Activated naive CD8-positive, alpha-beta T cell treated with anti-CD3 and anti-CD28 coated beads, Interleukin-2, amount 50 U/mL, for 16 hours (primary cell): ENCODE results near the gene CD247.
A peak's percentile ranks its signal among the peaks of the same experiment; 100 is the strongest.
"Not testable (repeated sequence)": the region's sequence is repeated elsewhere in the genome, so short reads cannot be mapped to it uniquely, and the experiment has no call there.

ENCODE experiments used
- DNase-seq: peaks from one replicate; pipeline ENCODE4 v3.0.0-alpha.2; 2020; ENCODE audit warnings: low read depth, low spot score

Gene CD247

DNA sequence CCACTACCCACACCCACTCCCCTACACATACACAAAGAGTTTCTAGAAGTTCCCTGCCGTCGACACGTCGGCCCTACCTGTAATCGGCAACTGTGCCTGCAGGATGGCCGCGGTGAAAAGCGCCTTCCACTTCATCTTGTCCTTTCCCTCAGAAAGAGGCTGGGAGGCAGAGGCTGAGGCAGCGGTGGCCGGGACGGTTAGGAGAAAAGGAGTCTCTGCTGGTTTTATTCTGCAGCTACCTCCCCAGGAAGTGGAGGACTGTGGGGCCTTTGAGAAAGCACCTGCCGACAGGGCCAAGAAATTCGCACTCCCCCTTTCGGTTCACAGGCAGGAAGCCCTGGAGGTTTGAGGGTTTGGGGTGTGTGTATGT lies at the start of gene CD247:
Gene CD247 (minus strand): TSS at position 199 of the 370 bp plus-strand sequence. CDS start 64 bp downstream, at position 135.
- peak; percentile 46 for DNase-seq

DNA sequence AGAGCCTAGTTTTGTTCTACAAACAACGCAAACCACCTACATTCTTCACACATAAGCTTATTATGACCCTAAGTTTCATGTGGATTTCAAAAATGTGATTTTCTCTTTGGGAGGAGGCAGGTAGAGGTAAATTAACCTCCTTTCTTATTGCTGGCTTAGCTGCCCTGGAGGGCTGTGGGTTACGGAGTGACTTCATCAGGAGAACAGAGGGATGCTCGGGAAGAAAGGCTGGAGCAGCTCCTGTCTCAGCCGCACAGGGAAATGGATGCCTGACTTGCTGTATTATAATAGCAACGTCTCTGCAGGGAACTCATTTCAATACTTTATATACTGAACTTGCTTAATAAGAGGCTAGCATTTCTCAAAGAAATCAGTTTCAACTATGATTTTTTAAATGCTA lies 49.3 kb upstream of the CD247 start:
- no peak for DNase-seq

DNA sequence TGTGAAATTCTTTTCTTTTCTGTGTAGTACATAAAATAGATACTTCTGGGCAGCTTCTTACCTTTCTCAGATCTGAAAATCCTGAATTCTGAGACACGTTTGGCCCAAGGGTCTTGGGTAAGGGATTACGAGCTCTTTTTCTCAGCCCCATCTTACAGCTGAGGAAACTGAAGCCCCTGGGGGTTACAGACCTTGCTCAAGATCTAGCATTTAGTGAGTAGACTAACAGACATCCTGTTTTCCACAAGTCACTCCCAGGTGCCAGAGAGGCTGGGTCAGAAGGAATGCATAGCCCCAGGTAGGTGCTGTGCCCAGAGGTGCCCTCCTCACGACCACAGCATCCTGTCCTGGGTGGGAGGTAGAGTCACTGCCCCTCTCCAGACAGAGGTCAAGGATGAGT lies 48.4 kb upstream of the CD247 start:
- no peak for DNase-seq

DNA sequence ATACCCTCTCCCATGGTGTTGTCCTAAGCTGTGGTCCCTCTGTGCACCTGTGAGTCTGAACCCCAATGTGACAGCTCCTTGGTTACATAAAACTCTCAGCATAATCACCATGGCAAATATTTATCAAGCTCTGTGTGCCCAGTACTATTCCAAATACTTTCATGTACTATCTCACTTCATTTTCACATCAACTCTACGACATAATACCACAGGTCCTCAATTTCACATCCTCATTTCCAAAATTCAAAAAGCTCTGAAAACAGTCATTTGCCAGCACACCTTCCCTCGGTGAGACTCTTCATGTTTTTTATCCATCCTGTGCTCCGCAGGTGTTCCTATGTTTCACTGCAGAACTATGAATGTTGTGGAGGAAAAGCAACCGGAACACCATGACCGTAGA lies 47.6 kb upstream of the CD247 start:
- no peak for DNase-seq

DNA sequence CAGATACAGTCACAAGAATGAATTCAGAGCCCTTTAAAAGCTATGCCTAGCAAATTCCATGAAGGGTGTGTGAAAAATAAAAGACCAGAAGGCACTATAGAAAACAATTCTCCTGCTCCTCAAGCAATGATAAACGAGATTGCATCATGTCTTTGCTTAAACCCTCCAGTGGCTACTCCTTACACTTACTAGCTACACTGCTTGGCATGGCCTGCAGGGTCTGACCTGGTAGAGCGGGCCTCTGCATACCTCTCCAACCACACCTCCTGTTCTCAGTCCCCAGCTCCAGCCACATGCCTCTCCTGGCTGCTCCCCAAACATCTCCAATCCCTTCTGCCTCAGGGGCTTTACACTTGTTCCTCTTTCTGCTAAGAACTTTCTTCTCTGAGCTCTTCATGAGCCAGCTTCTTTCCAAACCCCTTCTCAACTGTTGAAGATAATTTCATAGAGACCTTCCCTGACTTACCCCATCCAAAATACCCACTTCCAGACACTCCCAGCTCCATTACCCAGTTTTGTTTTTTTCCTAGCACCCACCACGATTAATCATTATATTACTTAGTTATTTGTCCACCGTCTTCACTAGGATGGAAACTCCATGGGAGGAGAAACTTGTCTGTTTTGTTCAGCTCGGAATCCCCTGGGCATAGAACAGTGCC lies 46.4 kb upstream of the CD247 start:
- DNase-seq, result no peak

DNA sequence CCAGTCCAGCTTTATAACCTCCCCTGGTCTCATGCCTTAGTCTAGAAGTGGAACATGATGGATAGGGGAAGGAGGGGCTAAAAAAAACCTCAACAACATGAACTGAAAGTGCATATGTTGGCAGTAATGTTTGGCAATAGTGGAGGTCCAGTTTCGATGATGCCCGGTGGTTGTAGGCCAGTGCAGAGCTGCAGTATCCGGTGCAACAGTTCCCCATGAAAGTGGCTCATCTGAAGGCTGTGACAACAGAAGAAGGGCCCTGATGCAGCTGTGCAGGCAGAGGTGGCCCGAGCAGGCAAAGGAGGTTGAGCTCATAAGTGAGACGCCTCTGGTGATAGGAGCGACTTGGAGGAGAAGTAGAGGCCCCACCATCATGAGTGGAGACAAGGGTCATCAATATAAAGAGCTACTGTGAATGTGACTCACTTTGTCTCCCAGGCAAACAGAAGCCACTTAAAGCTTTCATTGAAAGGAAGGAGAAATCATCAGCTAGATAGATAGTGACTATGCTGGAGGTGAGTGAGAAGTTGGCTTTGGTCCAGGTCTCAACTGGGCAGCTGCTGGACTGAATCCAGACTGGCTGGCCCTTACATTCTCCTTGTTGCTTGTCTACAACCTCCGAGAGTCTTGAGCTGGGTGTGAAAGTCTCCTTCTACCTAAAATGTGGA lies 45.4 kb upstream of the CD247 start:
- DNase-seq, result no peak

DNA sequence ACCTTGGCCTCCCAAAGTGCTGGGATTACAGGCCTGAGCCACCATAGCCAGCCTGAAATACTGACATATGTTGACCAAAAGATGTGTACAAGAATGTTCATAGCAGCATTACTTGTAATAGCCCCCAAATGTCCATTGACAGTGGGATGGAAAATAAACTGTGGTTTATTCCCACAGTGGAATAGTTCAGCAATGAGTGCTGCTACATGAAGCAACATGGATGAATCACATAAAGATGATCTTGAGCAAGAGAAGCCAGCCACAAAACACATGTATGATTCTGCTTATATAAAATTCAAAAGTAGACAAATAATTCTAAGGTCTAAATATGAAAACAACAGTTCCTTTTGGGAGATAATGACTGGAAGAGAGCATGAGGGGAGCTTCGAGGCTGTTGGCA lies 44.4 kb upstream of the CD247 start:
- no peak for DNase-seq

DNA sequence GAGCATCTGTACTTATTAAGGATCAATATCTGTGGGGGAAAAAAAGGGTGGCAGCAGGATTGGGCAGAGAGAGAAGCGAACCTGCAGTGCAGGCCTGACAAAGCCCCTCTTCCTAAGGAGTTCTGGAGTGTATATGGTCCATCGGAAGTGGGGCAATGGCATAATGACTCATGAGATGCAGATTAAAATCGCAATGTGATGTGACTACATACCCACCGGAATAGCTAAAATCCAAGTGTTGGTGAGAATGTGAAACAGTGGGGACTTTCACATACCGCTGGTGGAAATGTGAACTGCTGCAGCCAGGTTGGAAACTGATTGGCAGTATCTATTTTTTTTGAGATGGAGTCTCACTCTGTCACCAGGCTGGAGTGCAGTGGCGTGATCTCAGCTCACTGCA lies 43.4 kb upstream of the CD247 start:
- DNase-seq, result no peak

DNA sequence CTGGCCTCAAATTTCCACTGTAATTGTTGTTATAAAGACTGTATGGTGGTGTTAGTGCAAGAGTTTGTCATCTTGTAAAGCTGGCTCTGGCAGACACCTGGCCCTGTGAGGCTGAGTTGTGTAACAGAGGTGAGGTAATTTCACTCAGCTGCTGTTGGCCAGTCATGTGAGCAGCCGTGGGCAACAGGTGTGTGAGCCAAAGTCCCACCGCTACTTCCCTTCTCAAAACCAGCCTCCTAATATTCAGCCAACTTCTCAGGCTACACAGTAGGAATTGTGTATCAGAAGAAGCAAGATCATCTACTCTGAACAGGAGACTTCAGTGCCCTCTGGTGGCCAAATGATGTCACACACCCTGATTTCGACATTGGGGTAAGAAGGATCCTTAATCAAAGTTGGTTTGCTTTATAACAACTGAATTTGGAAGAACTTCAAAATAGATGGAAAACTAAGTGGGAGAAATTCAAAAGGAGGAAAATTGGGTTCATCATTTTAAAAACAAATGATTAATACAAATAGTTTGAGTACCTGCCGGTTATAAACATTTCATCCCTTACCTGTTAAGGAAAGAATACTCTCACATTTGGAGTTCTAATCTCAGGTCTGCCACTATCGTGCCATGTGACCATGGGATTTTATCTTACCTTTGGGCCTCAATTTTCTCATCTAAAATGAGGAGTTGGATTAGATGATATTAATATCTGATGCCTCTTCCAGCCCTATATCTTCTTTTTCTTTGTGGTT lies 37.8 kb upstream of the CD247 start:
- peak; percentile 51 for DNase-seq

DNA sequence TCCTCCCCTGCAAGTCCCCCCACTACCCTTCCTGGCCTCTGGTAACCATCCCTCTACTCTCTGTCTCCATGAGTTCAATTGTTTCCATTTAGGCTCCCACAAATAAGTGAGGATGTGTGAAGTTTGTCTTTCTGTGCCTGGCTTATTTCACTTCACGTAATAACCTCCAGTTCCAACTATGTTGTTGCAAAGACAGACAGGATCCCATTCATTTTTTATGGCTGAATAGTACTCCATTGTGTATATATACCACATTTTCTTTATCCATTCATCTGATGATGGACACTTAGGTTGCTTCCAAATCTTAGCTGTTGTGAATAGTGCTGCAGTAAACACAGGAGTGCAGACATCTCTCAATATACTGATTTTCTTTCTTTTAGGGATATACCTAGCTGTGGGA lies 36.7 kb upstream of the CD247 start:
- DNase-seq, result not testable (repeated sequence)

DNA sequence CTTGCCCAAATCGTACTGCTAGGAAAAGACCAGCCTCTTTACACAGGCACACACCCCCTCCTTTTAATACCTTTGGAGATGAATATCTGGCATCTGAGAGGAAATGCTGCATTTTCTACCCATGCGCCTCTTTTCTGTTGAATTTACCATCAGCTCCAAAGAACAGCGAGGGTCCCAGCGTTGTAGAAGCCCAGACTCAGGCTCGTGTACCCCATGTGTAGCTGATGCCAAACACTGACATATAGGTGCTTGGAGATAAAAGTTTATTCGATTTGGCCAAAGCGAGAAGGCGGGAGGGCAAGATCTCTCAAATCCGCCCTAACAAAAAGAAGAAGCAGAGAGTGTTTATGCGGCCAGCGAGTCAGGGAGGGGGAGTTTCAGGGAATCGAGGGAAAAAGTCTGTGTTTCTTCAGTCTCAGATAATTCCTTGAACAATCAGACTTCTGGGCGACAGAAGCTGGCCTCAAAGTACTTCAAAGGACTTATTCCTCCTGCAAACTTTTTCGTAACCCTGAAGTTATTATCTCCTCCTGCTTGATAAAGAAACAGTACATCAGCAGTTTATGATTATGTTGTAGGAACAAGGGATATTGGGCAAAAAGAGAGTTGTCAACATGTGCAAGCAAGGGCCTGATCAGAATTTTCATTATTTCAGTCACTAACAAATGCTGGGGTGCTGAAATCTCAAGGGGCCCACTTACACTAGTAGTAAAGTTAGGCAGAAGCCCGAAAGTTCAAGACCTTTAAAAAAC lies 35.9 kb upstream of the CD247 start:
- no peak for DNase-seq

DNA sequence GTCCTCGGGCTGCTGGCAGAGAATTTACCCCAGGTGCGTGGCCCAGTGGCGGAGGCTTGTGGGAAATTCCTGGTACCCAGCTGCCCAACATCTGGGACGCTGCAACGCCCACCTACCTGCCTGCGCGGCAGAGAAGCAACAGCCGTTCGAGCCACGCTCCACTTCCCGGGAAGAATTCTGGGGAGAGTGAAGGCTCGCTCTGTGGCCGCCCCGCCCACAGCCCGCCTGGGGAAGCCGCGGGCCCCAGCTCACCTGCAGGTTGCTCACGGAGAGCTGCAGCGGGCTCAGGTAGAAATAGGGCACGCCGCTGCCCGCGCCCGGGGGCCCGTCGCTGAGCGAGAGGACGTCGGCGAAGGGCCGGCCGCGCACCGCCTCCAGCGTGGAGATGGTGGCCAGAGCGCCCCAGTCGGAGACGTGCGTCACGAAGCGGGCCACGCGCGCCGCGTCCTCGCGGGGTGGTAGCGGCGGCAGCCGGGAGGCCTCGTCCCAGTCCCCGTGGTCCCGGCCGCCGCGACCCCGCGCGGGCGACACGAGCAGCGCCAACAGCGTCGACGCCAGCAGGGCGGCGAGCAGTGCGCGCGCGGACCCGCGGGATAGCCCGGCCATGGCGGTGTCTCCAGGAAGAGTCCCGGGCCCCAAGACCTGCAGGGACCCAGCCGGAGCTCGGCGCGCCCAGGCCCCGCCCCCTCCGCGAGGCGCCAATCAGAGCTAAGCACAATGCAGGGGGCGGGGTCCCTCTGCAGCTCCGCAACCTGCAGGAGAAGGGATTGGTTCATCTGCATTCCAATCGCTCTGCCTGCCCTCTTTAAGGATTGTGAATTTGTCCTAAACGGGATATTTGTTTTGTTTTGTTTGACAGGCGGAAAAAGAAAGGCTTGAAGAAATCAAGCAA lies 35.1 kb upstream of the CD247 start, which contains the start of gene CREG1:
Gene CREG1 (minus strand): TSS at position 627 of the 892 bp plus-strand sequence.
- peak; percentile 81 for DNase-seq

DNA sequence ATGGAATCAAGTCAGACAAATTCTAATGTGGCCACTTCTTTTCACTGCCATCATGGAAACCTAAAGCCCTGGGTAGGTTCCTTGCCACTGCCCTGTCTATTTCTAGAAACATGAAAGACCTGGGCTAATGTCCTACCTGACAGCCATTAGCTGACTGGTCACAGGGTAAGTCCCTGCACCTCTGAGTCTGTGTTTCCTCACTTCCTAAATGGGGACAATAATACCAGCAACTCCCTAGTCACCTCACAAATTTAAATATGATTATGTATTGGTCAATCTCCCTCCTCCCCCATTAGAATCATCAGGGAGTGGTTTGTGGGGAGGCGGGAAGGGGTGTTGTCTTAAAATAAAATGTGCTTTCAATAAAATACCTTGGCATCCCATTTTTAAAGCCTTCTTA lies 33.0 kb upstream of the CD247 start:
- DNase-seq, result no peak

DNA sequence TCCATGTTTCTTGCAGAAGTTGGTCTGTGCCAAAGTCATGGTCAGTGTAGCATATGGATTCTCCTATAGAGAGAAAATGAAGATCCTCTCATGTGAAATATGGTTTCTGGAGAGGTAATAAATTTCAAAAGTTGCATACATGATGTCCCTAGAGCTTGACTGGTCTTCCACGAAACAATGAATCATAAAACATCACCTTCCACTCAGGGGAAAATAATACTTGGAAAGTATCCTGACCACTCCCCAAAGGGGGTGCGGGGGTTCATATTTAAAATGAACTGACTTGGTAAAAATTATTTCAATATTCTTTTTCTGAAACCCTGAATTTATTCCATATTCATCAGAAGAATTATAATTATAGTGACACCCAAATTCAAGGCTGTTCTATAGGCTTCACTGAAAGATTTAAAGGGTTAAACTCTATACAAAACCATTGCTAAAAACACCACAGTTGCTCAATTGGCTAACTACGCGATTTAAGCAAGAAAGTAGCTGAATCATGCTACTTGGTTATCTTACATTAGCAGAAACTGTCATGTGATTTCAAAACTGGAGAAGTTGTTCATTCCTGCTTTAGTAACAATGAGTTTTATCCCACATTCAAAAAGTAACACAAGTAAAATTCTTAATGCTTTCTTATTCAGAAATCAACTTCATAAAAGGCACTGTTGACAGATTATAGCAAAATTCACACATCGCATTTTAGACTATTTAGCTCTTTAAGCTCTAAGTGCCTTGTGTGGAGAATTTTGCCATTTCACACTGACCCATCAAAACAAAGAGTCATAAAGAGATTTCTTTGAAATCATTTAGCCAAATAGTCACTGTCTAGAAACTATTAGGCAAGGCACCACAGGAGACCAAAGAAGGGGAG lies 30.0 kb upstream of the CD247 start:
- no peak for DNase-seq

DNA sequence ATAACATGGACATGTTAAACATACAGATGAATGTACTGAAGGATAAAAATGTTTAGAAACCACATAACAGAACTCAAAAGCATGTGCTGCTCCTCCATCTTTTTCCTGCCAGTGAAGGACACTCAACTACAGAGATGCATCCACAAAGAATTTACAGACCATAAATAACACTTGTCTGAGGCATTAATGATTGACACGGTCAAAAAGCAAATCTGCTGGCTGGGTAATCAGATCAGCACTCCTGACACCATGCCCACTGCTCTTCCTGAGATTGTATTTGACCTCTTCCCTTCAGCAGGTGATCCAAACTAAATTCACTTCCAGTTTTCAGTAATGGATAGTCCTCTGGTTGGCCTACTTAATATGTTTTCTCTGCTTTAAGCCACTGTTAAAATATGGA lies 28.6 kb upstream of the CD247 start:
- no peak for DNase-seq

DNA sequence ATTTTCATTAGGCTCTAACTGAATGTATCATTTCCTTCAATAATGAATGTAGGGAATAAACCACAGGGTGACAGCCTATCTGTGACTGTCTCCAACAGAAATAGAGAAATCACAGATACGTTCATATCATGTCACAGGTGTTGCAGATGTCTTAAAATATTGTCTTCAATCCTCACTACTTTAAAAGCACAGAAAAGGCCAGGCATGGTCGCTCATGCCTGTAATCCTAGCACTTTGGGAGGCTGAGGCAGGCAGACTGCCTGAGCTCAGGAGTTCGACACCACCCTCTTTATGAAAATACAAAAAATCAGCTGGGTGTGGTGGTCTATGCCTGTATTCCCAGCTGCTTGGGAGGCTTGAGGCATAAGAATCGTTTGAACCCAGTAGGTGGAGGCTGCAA lies 27.0 kb upstream of the CD247 start:
- no peak for DNase-seq

DNA sequence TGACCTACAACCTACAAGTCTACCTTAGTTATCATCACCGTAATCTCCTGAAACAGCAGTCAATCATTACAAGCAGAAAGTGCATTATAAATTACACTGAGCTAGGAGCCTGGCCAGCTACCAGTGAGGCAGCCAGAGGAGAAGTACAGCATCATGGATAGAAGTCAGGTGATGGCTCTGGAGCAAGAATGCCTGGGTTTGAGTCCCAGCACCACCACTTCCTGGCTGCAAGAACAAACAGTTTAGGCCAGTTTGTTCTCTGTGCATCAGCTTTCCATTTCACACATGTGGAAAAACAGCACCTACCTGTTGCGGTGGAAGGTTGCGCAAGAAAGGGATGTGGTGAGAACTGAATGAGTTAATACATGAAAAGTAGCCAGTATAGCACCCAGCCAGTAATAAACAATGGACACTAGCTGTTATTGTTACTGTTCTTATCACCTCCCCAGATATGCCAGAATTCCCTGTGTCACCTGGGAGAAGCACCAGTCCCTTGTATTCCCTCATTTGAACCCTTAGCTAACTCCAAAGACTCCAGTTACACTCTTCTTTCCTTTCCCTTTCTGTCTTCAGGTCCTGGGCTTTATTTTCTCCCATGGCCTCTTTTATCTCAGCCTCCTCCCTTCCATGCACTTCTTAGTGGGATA lies 26.2 kb upstream of the CD247 start:
- DNase-seq, result no peak

DNA sequence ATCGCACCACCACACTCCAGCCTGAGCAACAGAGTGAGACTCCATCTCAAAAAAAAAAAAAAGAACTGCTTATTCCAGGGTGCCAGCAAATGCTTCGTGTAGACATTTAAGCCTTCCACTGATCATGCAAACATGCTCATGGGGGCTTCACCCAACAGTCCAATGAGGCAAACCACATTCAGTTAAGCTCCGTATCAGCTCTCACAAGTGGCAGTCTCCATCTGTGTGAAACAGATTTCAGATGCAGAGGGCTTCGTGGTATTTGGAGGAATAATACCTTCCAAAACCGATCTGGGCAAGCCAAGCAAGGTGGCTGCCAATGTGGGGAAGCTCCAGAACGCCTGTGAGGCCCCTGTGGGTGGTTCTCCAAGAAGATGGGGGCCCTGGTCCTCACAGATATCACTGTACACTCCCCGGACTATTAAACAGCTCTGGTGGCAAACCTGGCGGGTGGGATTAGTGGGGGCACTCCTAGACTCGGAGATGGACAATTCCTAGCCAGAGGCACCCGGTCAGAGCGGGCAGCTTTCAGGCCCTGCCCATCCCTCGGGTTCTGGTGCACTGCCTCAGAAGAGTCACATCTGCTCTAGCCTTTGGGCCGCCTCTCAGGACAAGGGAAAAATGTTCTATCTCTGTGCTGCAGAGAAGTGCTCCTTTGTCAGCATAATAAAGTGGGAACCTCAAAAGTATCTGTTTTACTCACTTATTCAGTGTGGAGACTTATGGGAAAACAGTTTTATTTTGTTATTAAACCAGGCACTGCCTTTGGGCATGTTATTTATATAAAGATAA lies 25.1 kb upstream of the CD247 start:
- no peak for DNase-seq
